HL-60 (cell line): Measurements from ENCODE around the gene LRRC4C.

Source experiments
- GABPA ChIP-seq: IDR thresholded peaks from 2 replicates; pipeline ENCODE4 v1.6.1; 2012; ENCODE audit warnings: low read depth
- POLR2AphosphoS5 ChIP-seq: IDR thresholded peaks from 2 replicates; pipeline ENCODE4 v1.6.1; 2012; ENCODE audit warnings: low read depth
- REST ChIP-seq: IDR thresholded peaks from 2 replicates; pipeline ENCODE4 v1.6.1; 2012; ENCODE audit warnings: low read depth; ENCODE audit not compliant: insufficient replicate concordance
- TF ChIP-seq, protein P1 (sequence below): IDR thresholded peaks from one replicate; pipeline ENCODE4 v1.5.1; 2011; ENCODE audit warnings: low read length, control low read depth, inconsistent platforms; ENCODE audit not compliant: insufficient read depth

DNA sequence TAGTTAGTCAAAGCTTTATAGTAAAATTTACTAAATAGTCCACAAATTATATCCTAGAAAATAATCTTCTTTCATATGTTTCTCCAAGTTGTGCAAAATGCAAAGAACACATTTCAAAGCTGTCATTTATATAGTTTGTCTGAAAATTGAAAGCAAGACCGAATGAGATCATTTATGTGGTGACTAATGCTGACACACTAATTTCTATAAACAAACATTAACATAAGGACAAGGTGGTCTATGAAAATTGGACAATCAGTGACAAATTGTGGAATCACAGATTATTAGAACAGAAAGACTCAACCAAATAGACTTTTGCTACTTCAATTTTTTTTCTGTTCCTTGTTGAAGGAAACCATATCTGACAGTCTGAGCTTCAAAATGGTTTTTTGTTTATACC lies 1056.1 kb downstream of the LRRC4C start:
- TF ChIP-seq, protein P1, sequence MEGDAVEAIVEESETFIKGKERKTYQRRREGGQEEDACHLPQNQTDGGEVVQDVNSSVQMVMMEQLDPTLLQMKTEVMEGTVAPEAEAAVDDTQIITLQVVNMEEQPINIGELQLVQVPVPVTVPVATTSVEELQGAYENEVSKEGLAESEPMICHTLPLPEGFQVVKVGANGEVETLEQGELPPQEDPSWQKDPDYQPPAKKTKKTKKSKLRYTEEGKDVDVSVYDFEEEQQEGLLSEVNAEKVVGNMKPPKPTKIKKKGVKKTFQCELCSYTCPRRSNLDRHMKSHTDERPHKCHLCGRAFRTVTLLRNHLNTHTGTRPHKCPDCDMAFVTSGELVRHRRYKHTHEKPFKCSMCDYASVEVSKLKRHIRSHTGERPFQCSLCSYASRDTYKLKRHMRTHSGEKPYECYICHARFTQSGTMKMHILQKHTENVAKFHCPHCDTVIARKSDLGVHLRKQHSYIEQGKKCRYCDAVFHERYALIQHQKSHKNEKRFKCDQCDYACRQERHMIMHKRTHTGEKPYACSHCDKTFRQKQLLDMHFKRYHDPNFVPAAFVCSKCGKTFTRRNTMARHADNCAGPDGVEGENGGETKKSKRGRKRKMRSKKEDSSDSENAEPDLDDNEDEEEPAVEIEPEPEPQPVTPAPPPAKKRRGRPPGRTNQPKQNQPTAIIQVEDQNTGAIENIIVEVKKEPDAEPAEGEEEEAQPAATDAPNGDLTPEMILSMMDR, result no peak
- TF ChIP-seq POLR2AphosphoS5, result no peak
- no peak for TF ChIP-seq GABPA
- TF ChIP-seq REST, result no peak
